ENCODE results near the gene UVRAG. TPM values are rescaled to one million over a fixed set of nuclear protein-coding genes. Genes with fewer than 3 reads are reported as not detected.

The UVRAG gene
- total RNA-seq, 1 donor from 2014 or later, result 34.0 TPM

- Histone ChIP-seq H3K79me2 (ENCODE audit: low read depth) (no peaks in the 10 kb centered on the region), H3K9ac (no peak overlapping the region), H3K9me3 (ENCODE audit: low read depth) (no peaks in the 10 kb centered on the region), H3F3A (ENCODE audit: low read depth) (no peaks in the 10 kb centered on the region), H3K36me3 (no peaks in the 10 kb centered on the region), H3K4me1 (no peaks in the 10 kb centered on the region), H2AFZ (replicated peaks) (no peak overlapping the region), H3K4me2 (no peak overlapping the region), H3K27ac (no peak overlapping the region), H3K4me3 (no peak overlapping the region), H3K27me3 (peaks cover 38% of the 10 kb centered on the region), H4K20me1 (ENCODE audit: low read depth) (no peaks in the 10 kb centered on the region)
- Mint-ChIP-seq H3K27ac (peak overlapping the region; percentile 79), H3K27me3 (ENCODE audit: insufficient read depth, low read depth) (peaks cover 6% of the 10 kb centered on the region), H3K4me3 (peak overlapping the region; percentile 41), H3K36me3 (no peaks in the 10 kb centered on the region), H3K9me3 (no peaks in the 10 kb centered on the region), H3K4me1 (peaks cover 24% of the 10 kb centered on the region)
- TF ChIP-seq EZH2 (IDR thresholded peaks at IDR 0.05) (no peak), CTCF (IDR thresholded peaks at IDR 0.05) (no peak), EZH2phosphoT487 (IDR thresholded peaks at IDR 0.05) (no peak)
- DNase-seq (ENCODE audit: low spot score), result no peak
These were observed 347.6 kb downstream of the UVRAG start for GRCh38 chr11:76162336-76163288.

GRCh38 chr11:76163289-76163880 is 348.4 kb downstream of the UVRAG start:
- Histone ChIP-seq H3K9me3 (ENCODE audit: low read depth) (no peaks in the 10 kb centered on the region), H3K27ac (no peak overlapping the region), H3K9ac (no peak overlapping the region), H3K4me1 (no peaks in the 10 kb centered on the region), H3K79me2 (ENCODE audit: low read depth) (no peaks in the 10 kb centered on the region), H3F3A (ENCODE audit: low read depth) (no peaks in the 10 kb centered on the region), H3K36me3 (no peaks in the 10 kb centered on the region), H3K27me3 (peaks cover 45% of the 10 kb centered on the region), H3K4me2 (no peak overlapping the region), H3K4me3 (no peak overlapping the region), H2AFZ (replicated peaks) (no peak overlapping the region), H4K20me1 (ENCODE audit: low read depth) (no peaks in the 10 kb centered on the region)
- Mint-ChIP-seq H3K27me3 (ENCODE audit: insufficient read depth, low read depth) (peaks cover 6% of the 10 kb centered on the region), H3K36me3 (no peaks in the 10 kb centered on the region), H3K9me3 (no peaks in the 10 kb centered on the region), H3K4me3 (peak overlapping the region; percentile 41), H3K27ac (peak overlapping the region; percentile 79), H3K4me1 (peaks cover 22% of the 10 kb centered on the region)
- TF ChIP-seq CTCF (IDR thresholded peaks at IDR 0.05), result no peak
- TF ChIP-seq EZH2 (IDR thresholded peaks at IDR 0.05), result no peak
- TF ChIP-seq EZH2phosphoT487 (IDR thresholded peaks at IDR 0.05), result no peak
- DNase-seq (ENCODE audit: low spot score), result no peak

- Histone ChIP-seq H3F3A (ENCODE audit: low read depth) (no peaks in the 10 kb centered on the region), H3K27ac (no peak overlapping the region), H3K36me3 (no peaks in the 10 kb centered on the region), H3K9me3 (ENCODE audit: low read depth) (no peaks in the 10 kb centered on the region), H3K9ac (no peak overlapping the region), H3K4me1 (no peaks in the 10 kb centered on the region), H4K20me1 (ENCODE audit: low read depth) (no peaks in the 10 kb centered on the region), H2AFZ (replicated peaks) (no peak overlapping the region), H3K79me2 (ENCODE audit: low read depth) (no peaks in the 10 kb centered on the region), H3K4me3 (no peak overlapping the region), H3K27me3 (peaks cover 52% of the 10 kb centered on the region), H3K4me2 (no peak overlapping the region)
- no peak for TF ChIP-seq EZH2 (IDR thresholded peaks at IDR 0.05)
- TF ChIP-seq CTCF (IDR thresholded peaks at IDR 0.05), result no peak
- TF ChIP-seq EZH2phosphoT487 (IDR thresholded peaks at IDR 0.05), result no peak
- no peak for DNase-seq (ENCODE audit: low spot score)
- Mint-ChIP-seq H3K36me3 (no peaks in the 10 kb centered on the region), H3K4me1 (peaks cover 26% of the 10 kb centered on the region), H3K9me3 (no peaks in the 10 kb centered on the region), H3K27me3 (ENCODE audit: insufficient read depth, low read depth) (peaks cover 6% of the 10 kb centered on the region), H3K27ac (no peak overlapping the region), H3K4me3 (no peak overlapping the region)
These were observed 349.1 kb downstream of the UVRAG start for GRCh38 chr11:76164081-76164480.

All from neural progenitor cell (in vitro differentiated cells).